NCI-H526 (cell line): Measurements from ENCODE around the gene SPINK4.

Source experiments
- DNase-seq, 2 experiments: peaks; one replicate each; lab custom pipeline; 2025; lab: John Stamatoyannopoulos, UW

The SPINK4 gene

DNA sequence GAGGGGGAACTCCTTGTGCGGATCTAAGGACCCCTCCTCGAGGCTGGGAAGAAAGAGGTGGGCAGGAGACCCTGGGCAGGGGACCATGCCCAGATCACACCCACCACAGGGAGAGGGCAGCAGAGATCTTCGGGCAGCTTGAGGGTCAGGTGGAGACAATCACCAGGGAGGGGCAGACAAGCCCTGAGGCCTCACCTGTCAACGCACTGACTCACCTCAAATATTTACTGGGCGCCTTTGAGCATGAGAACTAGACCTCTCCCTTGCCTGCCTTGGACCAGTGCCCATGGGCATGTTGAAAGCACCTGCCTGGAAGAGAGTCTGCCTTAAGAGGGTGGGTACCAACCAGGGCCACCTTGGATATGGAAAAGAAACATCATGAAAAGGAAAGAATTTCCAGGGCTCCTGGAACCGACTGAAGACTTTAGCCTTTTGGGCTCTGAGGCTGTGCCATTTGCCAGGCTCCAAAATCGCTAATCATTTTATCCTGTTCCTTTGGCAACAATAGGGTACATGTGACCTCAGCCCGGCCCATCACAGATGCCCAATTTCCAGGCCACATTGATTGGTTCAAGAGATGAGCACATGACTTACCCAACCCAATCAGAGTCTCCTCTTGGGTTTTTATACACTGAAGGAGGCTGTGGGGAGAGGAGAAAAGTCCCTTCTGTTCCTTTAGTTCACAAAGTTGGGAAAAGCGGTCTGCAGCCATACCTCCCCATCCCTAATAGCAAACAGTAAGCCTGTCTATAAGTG, 10.4 kb upstream of the SPINK4 start:
- DNase-seq: no peak

DNA sequence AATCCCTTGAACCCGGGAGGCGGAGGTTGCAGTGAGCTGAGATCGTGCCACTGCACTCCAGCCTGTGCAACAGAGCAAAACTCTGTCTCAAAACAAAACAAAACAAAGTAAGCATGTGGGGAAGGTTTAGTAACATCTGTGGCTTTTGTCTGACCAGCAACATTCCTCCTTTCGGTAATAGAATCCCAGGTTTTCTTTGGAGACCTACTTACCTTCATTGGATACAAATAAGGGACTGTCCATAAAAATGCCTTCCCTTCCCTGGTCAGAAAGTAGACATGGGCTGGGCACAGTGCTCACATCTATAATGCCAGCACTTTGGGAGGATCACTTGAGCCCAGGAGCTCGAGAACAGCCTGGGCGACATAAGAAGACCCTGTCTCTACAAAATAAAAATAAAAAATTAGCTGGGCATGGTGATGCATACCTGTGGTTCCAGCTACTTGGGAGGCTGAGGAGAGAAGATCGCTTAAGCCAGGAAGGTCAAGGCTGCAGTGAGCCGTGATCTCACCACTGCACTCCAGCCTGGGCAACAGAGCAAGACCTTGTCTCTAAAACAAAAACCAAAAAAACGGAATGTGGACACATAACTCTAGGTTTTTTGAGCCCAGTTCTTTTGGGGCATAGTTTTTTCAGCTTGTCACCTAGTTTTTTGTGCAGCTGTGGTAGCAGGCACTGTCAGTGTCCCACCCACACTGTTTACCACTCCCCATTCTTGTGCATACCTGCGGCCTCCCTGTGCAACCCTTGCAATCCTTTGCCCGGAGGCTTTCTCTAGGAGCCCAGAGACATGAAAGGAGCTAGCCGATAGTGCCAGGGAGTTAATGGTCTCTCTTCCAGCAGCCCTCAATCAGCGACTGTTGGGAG, 9.0 kb upstream of the SPINK4 start:
- DNase-seq: no peak

DNA sequence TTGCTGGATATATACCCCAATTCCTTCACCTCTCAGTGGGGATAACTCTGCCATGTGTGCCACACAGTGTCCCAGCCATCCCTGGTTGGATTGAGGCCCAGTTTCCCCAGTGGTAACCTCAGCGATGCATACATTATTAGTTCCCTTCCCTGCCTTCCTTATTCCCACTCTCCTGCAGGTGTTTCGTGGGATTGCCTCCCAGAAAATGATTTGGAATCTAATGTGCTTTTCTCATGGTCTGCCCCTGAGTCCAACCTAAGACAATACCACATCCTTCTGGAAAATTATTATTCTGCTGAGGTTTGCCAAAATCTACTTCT, 8.4 kb upstream of the SPINK4 start:
- DNase-seq: no peak

- DNase-seq: no peak
These were observed 7.2 kb upstream of the SPINK4 start for GRCh38 chr9:33232815-33233214.

DNA sequence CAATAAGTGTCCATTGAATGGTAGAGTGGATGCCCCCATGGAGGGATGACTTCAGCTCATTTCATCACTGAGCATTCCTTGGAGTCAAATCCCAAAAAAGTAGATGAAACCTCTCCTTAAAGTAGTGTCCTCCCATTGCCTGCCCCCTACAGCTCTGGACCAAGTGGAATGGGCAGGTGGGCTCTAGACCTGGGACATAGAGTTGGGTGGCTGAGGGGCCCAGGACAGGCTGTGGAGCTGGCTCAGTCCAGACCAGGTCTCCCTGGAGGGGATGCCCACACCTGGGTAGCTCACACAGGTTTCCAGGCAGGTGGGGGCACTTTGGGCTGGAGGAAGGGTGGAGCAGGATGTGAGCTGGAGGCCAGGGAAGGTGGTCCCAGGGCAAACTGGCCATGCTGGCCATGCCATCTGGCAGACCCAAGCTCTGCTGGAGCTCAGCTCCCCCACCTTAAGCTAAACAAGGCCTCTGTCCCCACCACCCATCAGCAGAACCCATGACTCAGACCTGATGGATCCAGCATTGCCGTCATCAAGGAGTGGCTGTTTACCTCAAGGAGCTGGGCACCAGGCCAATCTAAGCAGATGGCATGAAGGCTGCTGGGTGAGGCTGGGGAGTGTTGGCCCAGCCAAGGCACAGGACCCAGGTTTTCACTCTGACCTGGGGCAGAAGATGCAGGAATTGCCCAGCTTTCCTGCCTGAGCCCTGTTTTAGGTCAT, 6.2 kb upstream of the SPINK4 start:
- DNase-seq: no peak

DNA sequence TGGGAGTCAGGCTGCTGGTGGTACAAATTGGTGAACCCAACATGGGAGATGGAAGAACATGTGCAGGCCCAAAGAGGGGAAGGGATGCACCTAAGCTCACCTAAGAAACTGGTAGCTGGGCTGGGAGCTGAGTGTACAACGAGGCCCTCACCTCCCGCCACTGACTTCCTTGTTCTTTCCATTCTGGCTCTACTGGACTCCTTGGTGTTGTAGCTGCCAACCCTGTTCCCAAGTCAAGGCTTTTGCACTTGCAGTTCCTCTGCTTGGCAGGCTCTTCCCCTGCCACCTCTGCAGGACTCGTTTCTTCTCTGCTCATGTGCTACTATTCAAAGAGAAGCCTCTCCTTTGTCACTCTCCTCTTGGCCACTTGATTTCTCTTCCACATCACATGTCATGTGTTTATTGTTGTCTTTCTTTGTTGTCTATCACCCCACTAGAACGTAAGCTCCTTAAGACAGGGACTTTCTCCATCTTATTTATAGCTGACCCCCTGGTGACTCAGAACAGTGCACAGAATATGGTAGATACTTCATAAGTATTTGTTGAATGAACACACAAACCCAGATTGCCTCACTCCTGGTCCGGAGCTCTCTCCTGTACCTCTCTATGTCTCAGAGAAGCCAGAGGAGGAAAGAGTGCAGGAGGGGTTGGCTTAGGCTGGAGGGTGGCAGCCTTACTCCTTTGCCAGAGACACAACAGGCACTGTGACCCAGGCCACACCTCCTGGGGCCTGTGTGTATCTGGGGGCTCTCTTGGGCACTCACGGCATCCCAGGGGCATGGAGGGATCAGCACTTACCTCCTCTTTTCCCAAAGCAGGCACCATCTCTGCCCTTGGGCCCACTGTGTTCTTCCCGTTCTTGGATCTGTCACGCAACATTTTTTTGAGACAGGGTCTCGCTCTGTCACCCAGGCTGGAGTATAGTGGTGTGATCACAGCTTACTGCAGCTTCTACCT, 5.2 kb upstream of the SPINK4 start:
- DNase-seq: no peak

DNA sequence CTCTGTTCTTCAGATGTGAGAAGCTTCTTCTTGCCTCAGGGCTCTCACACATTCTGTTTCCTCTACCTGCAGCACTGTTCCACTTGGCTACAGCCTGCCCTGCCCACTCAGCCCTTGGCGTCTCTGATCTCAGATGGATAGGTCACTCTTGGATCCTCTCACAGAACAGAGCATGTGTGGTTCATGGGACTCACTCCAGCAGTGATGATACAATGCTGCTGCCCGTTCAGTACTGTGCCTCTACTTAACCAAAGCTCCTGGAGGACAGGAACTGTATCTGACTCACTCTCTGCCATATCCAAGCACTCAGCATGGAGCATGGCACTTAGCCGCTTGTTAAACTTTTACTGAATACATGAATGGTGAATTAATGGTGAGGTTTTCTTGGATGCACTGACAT, 3.4 kb upstream of the SPINK4 start:
- no peak for DNase-seq

DNA sequence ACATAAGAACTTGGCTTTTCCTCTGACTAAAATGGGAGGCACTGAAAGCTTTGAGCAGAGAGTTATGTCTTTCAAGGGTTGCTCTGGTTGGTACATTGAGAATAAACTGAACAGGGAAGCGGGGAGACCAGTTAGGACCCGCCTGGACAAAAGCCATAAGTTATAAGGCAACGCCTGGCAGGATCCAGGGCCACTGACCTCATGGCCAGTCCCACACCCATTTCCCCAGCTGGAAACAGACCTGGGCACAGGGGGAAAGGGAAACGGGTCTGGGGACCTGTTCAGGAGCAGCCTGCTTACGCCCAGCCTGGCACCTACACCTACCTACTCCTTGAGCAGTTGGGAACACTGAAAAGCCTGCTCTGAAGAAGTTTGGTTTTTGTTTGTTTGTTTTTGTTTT, 1.3 kb downstream of the SPINK4 start:
- no peak for DNase-seq

DNA sequence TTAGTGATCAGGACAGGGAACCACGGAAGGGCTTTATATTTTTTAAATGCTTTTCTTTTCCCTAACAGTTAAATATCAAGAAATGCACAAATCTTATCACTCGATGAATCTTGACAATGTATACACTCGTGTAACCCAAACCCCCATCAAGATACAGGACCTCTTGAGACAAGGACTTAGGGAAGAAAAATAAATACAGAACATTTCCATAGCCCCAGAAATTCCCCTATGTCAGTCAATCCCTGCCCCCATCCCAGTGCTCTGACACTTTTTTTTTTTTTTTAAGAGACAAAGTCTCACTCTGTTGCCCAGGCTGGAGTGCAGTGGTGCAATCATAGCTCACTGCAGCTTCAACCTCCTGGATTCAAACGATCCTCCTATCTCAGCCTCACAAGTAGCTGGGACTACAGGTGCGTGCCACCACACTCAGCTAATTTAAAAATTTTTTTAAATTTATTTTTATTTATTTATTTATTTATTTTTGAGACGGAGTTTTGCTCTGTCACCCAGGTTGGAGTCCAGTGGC, 2.7 kb downstream of the SPINK4 start:
- DNase-seq: no peak

DNA sequence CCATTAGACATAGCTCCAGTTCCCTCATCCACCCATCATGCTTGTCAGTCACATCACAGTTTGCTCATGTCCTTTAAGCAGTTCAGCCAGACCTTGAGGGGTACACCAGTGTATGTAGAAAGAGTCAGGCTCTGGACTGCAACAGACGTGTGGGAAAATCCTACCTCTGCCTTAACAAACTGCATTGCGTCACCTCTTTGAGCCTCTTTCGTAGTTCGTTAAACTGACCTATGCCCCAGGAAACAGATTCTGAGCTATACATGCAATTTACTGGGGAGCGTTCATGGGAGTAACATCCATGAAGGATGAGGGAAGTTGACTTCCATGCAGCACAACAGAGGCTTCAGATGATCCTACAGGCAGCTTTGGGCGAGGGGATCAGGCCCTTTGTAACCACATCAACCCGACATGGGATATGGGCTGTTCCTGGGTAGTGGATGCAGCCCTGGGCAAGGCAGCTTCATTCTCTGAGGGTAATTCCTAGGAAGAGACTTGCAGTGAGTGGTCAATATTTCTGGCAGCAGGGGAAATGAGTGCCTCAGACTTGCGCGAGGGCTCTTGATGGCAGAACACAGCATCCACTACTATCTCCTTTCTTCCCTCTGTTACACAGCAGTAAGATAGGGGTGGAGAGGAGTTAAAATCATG, 4.3 kb downstream of the SPINK4 start:
- DNase-seq: no peak

- no peak for DNase-seq
These were observed 5.4 kb downstream of the SPINK4 start for GRCh38 chr9:33245341-33245740.

GRCh38 chr9:33246269-33246860, 6.4 kb downstream of the SPINK4 start:
- no peak for DNase-seq

DNA sequence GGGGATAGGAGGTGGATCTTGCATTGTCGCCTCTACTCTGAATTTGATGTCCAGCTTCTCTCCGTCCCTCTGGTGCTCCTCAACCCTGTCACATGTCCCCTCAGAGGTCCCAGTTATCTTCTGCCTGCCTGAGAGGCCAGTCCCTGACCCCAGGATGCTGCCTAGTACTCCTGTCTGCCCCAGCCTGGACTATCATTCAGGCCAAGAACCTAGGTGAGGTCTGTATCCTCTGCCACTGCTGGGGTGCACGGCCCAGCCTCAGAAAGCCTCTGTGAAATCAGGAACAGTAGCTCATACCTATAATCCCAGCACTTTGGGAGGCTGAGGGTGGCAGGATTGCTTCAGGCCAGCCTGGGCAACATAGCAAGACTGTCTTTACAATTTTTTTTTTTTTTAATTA, 8.6 kb downstream of the SPINK4 start:
- DNase-seq: no peak

DNA sequence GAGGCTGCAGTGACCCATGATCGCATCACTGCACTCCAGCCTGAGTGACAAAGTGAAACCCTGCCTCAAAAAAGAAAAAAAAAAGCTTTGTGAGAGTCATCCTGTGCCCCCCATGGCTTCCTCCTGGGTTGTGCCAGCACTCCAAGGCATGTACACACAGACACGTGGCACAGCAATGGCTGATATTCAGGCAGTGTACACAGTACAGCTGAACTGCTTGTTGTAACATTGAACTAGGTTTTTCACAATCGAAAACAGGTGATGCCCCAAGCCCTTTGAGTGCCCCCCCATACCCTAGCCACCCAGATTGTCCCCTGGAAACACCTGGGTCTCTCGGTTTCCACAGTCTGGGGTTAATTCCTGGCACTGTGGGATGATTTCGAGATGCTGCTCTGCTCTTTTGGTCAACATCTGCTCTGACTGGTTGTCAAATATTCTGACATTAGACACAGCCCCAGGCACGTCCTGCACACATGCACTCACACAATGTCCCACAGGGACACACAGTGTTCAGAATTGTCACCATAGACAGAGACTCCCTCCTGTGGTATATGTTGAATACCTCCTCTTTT, 9.2 kb downstream of the SPINK4 start:
- no peak for DNase-seq

- no peak for DNase-seq
These were observed 10.0 kb downstream of the SPINK4 start for GRCh38 chr9:33249983-33250382.

GRCh38 chr9:33250458-33250995, 10.6 kb downstream of the SPINK4 start:
- DNase-seq: no peak

DNA sequence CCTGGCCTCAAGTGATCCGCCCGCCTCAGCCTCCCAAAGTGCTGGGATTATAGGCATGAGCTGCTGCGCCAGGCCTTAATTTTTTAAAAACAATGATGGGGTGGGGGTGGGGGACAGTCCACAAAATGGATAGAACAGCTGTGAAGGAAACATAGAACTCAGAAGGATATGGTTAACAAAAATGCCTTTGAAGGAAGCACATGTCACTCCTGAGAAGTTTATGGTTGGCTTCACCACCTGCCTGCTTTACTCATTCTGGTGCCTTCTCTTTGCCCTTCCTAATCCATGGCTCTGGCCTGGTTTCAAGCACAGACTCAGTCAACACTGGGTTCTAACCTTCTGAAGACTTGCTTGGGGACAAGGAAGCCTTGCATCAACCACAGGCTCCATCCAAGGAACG, 14.2 kb downstream of the SPINK4 start:
- no peak for DNase-seq

DNA sequence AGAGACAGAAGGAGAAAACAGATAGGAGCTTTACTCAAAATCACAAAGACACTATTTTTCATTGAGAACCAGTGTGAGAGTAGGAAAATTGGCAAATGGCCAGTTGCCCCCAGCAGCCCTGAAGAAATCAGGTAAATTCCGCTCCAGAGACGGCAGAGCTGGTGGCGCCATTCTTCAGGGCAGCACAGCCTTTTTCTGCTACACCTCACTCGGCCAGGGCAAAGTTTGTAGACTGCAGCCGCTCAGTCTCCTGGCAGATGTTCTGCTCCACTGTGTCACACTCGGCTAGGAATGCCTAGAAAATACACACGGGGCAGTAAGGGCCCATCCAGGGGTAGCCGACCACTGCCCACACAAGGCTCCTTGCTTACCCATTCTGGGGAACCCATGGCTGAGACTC, 15.0 kb downstream of the SPINK4 start:
- no peak for DNase-seq

GRCh38 chr9:33255471-33255870, 15.5 kb downstream of the SPINK4 start:
- no peak for DNase-seq

- no peak for DNase-seq
These were observed 16.3 kb downstream of the SPINK4 start for GRCh38 chr9:33256236-33256635.
